Measurements from ENCODE around the gene RHOT2. TPM values are rescaled to one million over a fixed set of nuclear protein-coding genes. Genes with fewer than 3 reads are reported as not detected.

RHOT2 gene
- total RNA-seq, 1 donor, result 44.0 TPM

- no peak overlapping the region for H3K4me3 ChIP-seq (ENCODE audit: low read depth, low read length)
- no peak for TF ChIP-seq CTCF (IDR thresholded peaks at IDR 0.05; ENCODE audit: insufficient read depth, low read depth, low read length)
- no peak for DNase-seq (ENCODE audit: low read depth)
Measured at GRCh38 chr16:633336-634050, 34.4 kb upstream of the RHOT2 start.

DNA sequence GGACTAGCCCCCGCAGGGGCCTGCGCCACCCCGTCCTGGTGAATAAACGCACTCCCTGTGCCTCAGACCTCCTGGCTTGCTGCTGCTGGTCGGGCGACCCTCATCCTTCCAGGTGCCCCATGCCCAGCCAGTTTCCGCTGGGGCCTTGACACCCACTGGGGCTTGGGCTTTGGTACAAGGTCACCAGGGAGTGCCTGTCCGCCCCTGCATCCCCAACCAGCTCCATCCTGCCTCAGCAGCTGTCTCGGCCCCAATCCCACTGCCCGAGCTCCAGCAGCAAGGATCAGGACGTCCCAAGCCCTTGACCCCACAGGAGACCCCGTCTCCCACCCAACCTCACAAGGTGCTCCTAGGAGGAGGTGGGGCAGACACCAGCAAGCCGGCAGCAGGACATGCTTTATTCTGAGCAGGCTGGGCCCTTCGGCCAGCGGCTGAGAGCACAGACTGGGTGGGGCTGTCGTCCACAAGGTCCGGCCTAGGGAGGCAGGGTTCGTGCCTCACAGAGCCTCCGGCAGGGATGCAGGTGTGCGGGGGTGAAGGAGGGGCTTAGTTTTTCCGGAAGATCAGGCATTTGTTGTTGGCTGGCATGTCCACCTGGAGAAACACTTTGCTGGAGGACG is 33.8 kb upstream of the RHOT2 start:
- DNase-seq (ENCODE audit: low read depth), result no peak
- TF ChIP-seq CTCF (IDR thresholded peaks at IDR 0.05; ENCODE audit: insufficient read depth, low read depth, low read length), result no peak
- H3K4me3 ChIP-seq (ENCODE audit: low read depth, low read length), result no peak overlapping the region

DNA sequence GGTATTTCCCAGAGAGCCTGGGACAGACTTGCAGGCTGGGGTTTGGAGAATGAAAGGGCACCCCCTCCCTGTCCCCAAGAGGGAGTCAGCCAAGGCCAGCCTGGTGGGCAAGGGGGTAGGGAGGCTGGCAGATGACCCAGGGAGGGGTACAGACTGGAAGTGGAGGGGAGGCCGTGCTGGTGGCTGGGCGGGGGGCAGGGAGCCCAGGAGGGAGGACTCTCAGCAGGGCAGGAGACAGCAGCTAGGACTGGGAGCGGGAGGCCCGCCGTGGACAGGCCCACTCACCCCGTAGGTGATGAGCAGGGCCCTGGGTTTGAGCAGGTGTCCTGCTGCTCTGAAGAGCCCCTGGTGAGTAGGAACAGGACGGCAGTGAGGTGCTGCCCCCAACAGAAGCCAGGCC is 32.9 kb upstream of the RHOT2 start:
- DNase-seq (ENCODE audit: low read depth), result no peak
- no peak for TF ChIP-seq CTCF (IDR thresholded peaks at IDR 0.05; ENCODE audit: insufficient read depth, low read depth, low read length)
- H3K4me3 ChIP-seq (ENCODE audit: low read depth, low read length), result peak overlapping the region; percentile 87

- no peak for DNase-seq (ENCODE audit: low read depth)
- no peak for TF ChIP-seq CTCF (IDR thresholded peaks at IDR 0.05; ENCODE audit: insufficient read depth, low read depth, low read length)
- H3K4me3 ChIP-seq (ENCODE audit: low read depth, low read length), result peak overlapping the region; percentile 87
Measured at GRCh38 chr16:635573-636205, 32.2 kb upstream of the RHOT2 start.

- no peak for TF ChIP-seq CTCF (IDR thresholded peaks at IDR 0.05; ENCODE audit: insufficient read depth, low read depth, low read length)
- DNase-seq (ENCODE audit: low read depth), result peak; percentile 94
- peak within 1 kb of the TSS; percentile 87 for H3K4me3 ChIP-seq (ENCODE audit: low read depth, low read length)
Measured at GRCh38 chr16:636206-637080, 31.5 kb upstream of the RHOT2 start, which contains the start of gene METTL26. TSS of gene METTL26 (minus strand) at chr16:636305. CDS start at chr16:636290, 15 bp downstream.
